HG02678 (cell line): ENCODE results near the gene CFAP69.
"Not testable (repeated sequence)": the region's sequence is repeated elsewhere in the genome, so short reads cannot be mapped to it uniquely, and the experiment has no call there.

Experiments
- ATAC-seq: cut with Tn5 transposase; IDR thresholded peaks from one replicate; pipeline ENCODE4 v1.9.1; 2021; ENCODE audit warnings: mild to moderate bottlenecking, moderate library complexity; ENCODE audit not compliant: unreplicated experiment

CFAP69 gene

GRCh38 chr7:90232430-90232829 lies 12.5 kb upstream of the CFAP69 start:
- ATAC-seq, result no peak

GRCh38 chr7:90233569-90233968 lies 11.4 kb upstream of the CFAP69 start:
- ATAC-seq, result no peak

- no peak for ATAC-seq
These were observed 8.2 kb upstream of the CFAP69 start for GRCh38 chr7:90236721-90237289.

GRCh38 chr7:90238022-90238421 lies 7.0 kb upstream of the CFAP69 start:
- ATAC-seq, result no peak

GRCh38 chr7:90238583-90238982 lies 6.4 kb upstream of the CFAP69 start:
- ATAC-seq, result no peak

GRCh38 chr7:90239050-90239449 lies 5.9 kb upstream of the CFAP69 start:
- ATAC-seq, result no peak

- no peak for ATAC-seq
These were observed 5.2 kb upstream of the CFAP69 start for GRCh38 chr7:90239625-90240228.

- ATAC-seq, result peak; percentile 84
These were observed 2.4 kb upstream of the CFAP69 start for GRCh38 chr7:90242369-90243168.

- ATAC-seq, result no peak
These were observed 1.4 kb upstream of the CFAP69 start for GRCh38 chr7:90243556-90243955.

GRCh38 chr7:90244565-90244908 lies 437 bp upstream of the CFAP69 start:
- ATAC-seq, result no peak

- no peak for ATAC-seq
These were observed 1.2 kb downstream of the CFAP69 start for GRCh38 chr7:90246171-90246570.

- no peak for ATAC-seq
These were observed 3.7 kb downstream of the CFAP69 start for GRCh38 chr7:90248706-90249105.

- ATAC-seq, result no peak
These were observed 5.8 kb downstream of the CFAP69 start for GRCh38 chr7:90250601-90251303.

- ATAC-seq, result no peak
These were observed 6.3 kb downstream of the CFAP69 start for GRCh38 chr7:90251304-90251635.

GRCh38 chr7:90256011-90256410 lies 11.0 kb downstream of the CFAP69 start:
- ATAC-seq, result not testable (repeated sequence)

- no peak for ATAC-seq
These were observed 11.8 kb downstream of the CFAP69 start for GRCh38 chr7:90256778-90257177.

GRCh38 chr7:90261441-90261840 lies 16.5 kb downstream of the CFAP69 start:
- no peak for ATAC-seq

- peak; percentile 87 for ATAC-seq
These were observed 17.5 kb downstream of the CFAP69 start for GRCh38 chr7:90262438-90262837.

GRCh38 chr7:90266808-90267207 lies 21.8 kb downstream of the CFAP69 start:
- no peak for ATAC-seq

GRCh38 chr7:90267263-90267858 lies 22.4 kb downstream of the CFAP69 start:
- ATAC-seq, result no peak

- no peak for ATAC-seq
These were observed 24.2 kb downstream of the CFAP69 start for GRCh38 chr7:90269163-90269562.
